Glomerular endothelial cell (primary cell): ENCODE results near the gene ACCS. TPM values are rescaled to one million over a fixed set of nuclear protein-coding genes. Genes with fewer than 3 reads are reported as not detected.

Experiments used
- DNase-seq: peaks from one replicate; pipeline ENCODE4 v3.0.0-alpha.2; 2011; ENCODE audit warnings: low read depth, low spot score; ENCODE audit errors: extremely low read depth
- total RNA-seq: library from RNA; depleted of rRNA; stranded (reverse); fragments of >200 nt; gene quantifications from 2 replicates; pipeline ENCODE4 v1.2.3, GENCODE V29; 2015

The ACCS gene
- total RNA-seq, 1 donor from 2014 or later, result 11.4 TPM

- DNase-seq, result no peak
These were observed 22.3 kb downstream of the ACCS start for GRCh38 chr11:44088377-44088776.

- no peak for DNase-seq
These were observed 22.8 kb downstream of the ACCS start for GRCh38 chr11:44088871-44089270.

- DNase-seq, result no peak
These were observed 24.5 kb downstream of the ACCS start for GRCh38 chr11:44090539-44090938.

GRCh38 chr11:44094260-44094868 lies 28.3 kb downstream of the ACCS start:
- DNase-seq, result no peak

GRCh38 chr11:44095506-44096359 lies 29.7 kb downstream of the ACCS start, which contains the start of gene EXT2:
Gene EXT2, plus strand, starts transcription at chr11:44095678. Its CDS starts 12,035 bp downstream, at chr11:44107713.
- no peak for DNase-seq

- DNase-seq, result no peak
These were observed 30.5 kb downstream of the ACCS start for GRCh38 chr11:44096360-44097185.

- no peak for DNase-seq
These were observed 31.8 kb downstream of the ACCS start for GRCh38 chr11:44097821-44098220.

- DNase-seq, result no peak
These were observed 35.0 kb downstream of the ACCS start for GRCh38 chr11:44101098-44101497.

- no peak for DNase-seq
These were observed 38.6 kb downstream of the ACCS start for GRCh38 chr11:44104481-44105294.

- no peak for DNase-seq
These were observed 42.2 kb downstream of the ACCS start for GRCh38 chr11:44108260-44108659.

GRCh38 chr11:44110231-44110679 lies 44.2 kb downstream of the ACCS start:
- no peak for DNase-seq

- DNase-seq, result no peak
These were observed 46.2 kb downstream of the ACCS start for GRCh38 chr11:44112091-44112821.

- DNase-seq, result no peak
These were observed 46.9 kb downstream of the ACCS start for GRCh38 chr11:44113018-44113417.

- no peak for DNase-seq
These were observed 47.5 kb downstream of the ACCS start for GRCh38 chr11:44113572-44113971.

GRCh38 chr11:44116234-44116830 lies 50.3 kb downstream of the ACCS start:
- DNase-seq, result no peak

- no peak for DNase-seq
These were observed 54.1 kb downstream of the ACCS start for GRCh38 chr11:44120169-44120568.

- no peak for DNase-seq
These were observed 59.5 kb downstream of the ACCS start for GRCh38 chr11:44125598-44125997.

- DNase-seq, result no peak
These were observed 60.2 kb downstream of the ACCS start for GRCh38 chr11:44126304-44126703.

- DNase-seq, result no peak
These were observed 61.1 kb downstream of the ACCS start for GRCh38 chr11:44127130-44127529.
